HG02759 (cell line): ENCODE results near the gene CENPP.
"Not testable (repeated sequence)": the region's sequence is repeated elsewhere in the genome, so short reads cannot be mapped to it uniquely, and the experiment has no call there.

Experiments used
- ATAC-seq: cut with Tn5 transposase; IDR thresholded peaks from one replicate; pipeline ENCODE4 v1.9.1; 2021; ENCODE audit warnings: mild to moderate bottlenecking, moderate library complexity; ENCODE audit not compliant: unreplicated experiment

Gene CENPP

DNA sequence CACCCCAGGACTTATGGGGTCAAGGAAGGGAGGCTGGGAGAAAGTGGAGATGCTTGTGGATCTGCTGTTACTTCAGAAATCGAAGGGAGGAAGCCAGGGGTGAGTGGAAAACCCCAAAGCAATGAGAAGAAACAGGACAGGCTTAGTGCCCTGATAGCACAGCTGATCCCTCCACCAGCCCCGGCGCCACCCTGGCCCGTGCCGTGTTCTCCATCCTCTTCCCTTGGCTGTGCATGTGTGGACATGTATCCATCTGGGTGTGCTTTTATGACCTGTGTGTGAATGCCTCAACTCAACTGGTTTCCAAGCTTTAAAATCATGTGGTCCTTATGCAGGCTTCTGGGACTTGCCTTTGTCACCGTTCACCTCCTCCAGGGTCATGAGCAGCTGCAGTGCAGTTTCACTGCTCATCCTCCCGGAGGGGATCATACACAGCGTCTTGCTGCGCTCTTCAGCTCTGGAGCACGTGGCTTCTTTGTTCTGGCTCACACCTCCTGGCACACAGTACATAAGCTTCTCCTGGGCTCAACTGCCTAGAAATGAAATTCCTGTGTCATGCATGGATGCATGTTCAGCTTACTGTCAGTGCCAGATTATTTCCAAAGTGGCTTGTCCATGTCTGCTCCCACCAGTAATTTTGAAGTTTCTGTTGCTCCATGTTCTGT, 286.0 kb downstream of the CENPP start:
- no peak for ATAC-seq

- no peak for ATAC-seq
Measured at GRCh38 chr9:92612292-92612691, 286.5 kb downstream of the CENPP start.

DNA sequence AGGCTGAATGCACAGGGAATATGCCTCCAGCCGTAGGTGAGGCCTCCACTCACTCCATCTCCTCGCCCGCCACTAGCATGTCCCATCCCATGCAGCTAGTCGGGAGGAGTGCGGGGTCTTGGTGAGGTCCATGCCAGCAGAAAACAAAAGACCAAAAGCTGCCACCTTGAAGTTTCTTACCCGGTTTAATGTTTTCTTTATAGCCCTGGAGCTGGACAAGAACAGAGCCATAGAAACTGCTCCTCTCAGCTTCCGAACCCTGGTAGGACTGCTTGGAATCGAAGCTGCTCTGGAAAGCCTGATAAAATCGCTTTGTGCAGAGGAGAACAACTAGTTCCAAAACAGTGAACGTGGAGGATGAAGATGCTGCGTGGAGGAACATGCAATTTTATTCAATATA, 287.1 kb downstream of the CENPP start:
- no peak for ATAC-seq

GRCh38 chr9:92613268-92614122, 287.7 kb downstream of the CENPP start:
- no peak for ATAC-seq

DNA sequence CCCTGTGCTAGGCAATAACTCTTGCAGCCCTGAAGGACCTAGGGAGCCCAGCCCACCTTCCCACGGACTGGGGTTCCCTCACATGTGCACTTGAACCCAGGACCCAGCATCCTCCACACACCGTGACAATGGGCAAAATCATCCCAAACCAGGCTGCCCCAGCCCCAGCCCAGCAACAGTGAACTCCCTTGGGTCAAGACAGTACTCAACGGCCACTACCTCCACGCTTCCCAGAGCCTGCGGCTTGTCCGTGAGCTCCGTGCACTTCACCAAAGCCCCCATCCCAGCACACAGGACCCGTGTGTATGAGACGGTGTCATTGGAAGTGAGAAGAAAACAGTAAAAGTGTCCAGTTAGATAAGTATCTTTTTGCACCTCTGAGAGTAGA, 288.4 kb downstream of the CENPP start:
- ATAC-seq, result no peak

DNA sequence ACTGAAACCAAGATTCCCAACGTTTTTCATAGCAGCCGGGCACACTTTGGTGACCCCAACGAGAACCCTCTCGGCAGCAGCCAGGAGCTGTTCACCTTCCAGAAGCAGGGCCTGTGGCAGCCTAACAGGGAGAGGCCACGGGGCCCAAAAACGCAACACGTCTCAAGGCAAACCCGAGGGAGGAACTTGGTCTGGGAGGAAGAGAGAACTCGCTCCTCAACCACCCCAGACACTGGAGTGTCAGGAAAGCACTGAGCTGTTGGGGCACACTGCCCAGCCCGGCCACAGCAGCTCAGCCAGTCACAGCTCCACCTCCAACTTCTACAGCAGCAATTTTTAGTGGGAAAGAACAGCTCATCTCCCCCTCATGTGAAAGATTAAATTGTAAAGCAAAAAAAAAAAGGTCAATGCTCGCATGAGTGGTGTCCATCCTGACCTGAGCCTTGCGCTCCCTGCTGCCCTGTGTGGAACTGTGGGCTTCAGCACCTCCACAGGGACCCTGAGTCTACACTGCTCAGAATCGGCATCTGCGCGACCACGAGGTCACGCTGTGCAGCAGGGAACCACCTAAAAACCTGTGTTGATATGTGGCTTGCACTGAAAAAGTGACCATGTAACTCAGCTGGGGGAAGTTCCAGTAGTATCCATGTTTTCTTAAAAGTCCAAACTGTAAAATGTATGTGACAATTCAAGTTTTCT, 289.2 kb downstream of the CENPP start:
- ATAC-seq, result no peak

DNA sequence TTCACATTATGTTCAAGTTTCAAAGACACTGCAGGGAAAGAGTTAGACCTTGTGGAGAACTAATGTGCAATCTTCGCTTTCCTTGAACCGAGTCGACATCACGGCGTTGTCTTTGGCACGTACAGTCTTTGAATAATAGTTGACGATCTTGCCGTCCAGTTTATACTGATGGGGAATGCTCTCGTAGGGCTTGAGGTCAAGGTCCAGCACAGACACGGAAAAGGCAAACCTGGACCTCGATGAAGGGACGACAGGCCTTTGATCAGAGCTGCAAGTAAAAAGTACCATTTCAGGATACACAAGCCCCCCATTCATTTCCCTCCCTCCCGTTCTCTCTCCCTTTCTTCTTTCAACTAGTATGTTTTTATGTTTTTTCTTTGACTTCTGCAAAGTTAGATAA, 290.0 kb downstream of the CENPP start:
- no peak for ATAC-seq

GRCh38 chr9:92616199-92616641, 290.5 kb downstream of the CENPP start:
- no peak for ATAC-seq

GRCh38 chr9:92616655-92617111, 290.9 kb downstream of the CENPP start:
- no peak for ATAC-seq

GRCh38 chr9:92617195-92617813, 291.6 kb downstream of the CENPP start:
- ATAC-seq, result no peak

DNA sequence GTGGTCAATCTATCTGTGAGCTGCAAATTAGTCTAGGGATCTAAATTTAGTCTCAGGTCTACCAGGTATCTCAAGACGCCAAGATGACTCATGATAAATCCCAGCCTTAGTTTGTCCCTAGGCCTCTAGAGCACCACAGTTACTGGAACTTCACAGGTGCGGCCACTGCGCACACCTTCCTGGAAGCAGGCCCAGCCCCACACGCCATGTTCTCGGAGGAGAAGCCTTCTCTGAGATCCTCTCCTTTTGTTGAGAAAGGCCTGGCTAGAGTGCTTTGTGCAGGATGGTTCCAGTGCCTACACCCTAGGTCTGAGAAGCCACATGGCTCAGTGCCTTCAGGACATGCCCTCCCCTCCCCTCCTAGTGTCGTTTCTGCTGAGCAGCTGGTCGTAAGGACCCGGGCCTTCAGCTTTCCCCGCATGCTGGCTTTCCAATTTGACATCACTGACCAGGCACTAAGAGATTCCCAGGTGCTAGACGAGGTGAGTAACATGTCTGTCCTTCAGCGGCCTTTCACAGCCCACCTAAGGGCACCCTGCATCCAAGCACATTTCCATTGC, 292.3 kb downstream of the CENPP start:
- ATAC-seq, result no peak

DNA sequence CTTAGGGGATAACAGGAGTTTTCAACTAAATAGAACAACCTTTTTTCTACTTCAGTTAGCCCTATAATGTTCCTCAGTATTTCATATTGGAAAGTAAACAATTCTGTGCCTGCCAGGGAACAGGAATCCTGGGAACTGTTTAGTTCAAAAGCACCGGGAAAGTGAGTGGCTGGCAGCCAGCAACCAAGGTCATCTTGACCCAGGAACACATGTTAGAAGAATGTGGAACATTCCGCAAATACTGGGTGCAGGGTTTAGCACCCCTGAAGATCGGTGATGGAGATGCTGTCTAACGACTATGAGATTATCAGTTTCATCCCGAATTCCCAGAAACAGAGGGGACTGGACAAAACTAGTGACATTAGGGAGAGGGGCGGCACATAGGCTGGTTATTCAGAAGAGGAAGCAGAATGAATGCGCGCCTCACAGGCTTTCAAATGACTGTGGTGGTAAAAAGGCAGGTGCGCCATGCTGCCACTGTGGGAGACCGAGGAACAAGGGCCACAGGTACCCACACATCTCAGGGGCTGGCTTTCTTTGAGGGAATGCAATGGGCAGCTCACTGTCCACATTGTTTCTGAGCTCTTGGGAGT, 293.0 kb downstream of the CENPP start:
- no peak for ATAC-seq

GRCh38 chr9:92619601-92620300, 294.0 kb downstream of the CENPP start:
- no peak for ATAC-seq

DNA sequence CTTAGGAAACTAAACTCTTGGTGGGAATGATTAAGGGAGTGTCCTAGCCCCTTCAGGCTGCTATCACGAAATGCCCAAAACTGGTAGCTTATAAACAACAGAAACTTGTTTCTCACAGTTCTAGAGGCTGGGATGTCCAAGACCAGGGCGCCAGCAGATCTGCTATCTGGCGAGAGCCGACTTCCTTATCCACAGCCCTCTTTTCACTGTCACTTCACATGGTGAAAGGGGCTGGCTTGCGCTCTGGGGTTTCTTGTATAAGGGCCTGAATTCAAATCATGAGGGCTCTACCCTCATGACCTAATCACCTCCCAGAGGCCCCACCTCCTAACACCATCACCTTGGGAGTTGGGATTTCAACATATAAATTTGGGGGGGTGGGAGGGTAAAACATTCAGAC, 295.1 kb downstream of the CENPP start:
- no peak for ATAC-seq

DNA sequence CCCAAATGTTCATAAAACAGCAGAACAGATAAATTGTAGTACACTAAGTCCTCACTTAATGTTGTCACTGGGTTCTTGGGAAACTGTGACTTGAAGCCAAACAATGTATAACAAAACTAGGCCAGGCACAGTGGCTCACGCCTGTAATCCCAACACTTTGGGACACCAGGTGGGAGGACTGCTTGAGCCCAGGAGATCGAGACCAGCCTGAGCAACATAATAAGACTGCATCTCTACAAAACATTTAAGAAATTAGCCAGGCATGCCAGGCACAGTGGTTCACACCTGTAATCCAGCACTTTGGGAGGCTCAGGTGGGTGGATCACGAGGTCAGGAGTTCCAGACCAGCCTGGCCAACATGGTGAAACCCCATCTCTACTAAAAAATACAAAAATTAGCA, 298.2 kb downstream of the CENPP start:
- ATAC-seq, result not testable (repeated sequence)

GRCh38 chr9:92626484-92626883, 300.7 kb downstream of the CENPP start:
- ATAC-seq, result no peak

GRCh38 chr9:92627651-92628050, 301.9 kb downstream of the CENPP start:
- ATAC-seq, result no peak

- ATAC-seq, result no peak
Measured at GRCh38 chr9:92631452-92632343, 305.9 kb downstream of the CENPP start.

GRCh38 chr9:92632641-92633040, 306.9 kb downstream of the CENPP start:
- no peak for ATAC-seq
